Heart right ventricle (tissue), 16 donors: ENCODE results near the gene USP40. TPM values are rescaled to one million over a fixed set of nuclear protein-coding genes. Genes with fewer than 3 reads are reported as not detected.

Experiments
- ATAC-seq, 8 donors: fragments of 200-7000 bp; cut with Tn5 transposase; one replicate each; pipeline ENCODE4 v1.9.1; 2020; ENCODE audit warnings: mild to moderate bottlenecking in 8 of 8, moderate library complexity in 8 of 8, moderate number of reproducible peaks in 1 of 8
- DNase-seq, 2 donors: peaks; one replicate each; pipeline ENCODE4 v3.0.0-alpha.2; 2020
- H3K27ac ChIP-seq, 10 donors: fragments of 200-600 bp; sonication (generic) in 2 of 10; one replicate each; pipeline versions ENCODE4 v1.5.0 to v1.8.0; 2020 to 2022; ENCODE audit warnings: mild to moderate bottlenecking in 3 of 10
- H3K27me3 ChIP-seq, 7 donors: fragments of 200-600 bp; one replicate each; pipeline ENCODE4 v1.8.0; 2021 to 2022; ENCODE audit warnings: mild to moderate bottlenecking in 2 of 7
- H3K36me3 ChIP-seq, 9 donors: fragments of 200-600 bp; sonication (generic) in 1 of 9; one replicate each; pipeline versions ENCODE4 v1.5.0 to v1.8.0; 2020 to 2022; ENCODE audit warnings: mild to moderate bottlenecking in 2 of 9
- H3K4me1 ChIP-seq, 9 donors: fragments of 200-600 bp; sonication (generic) in 1 of 9; one replicate each; pipeline versions ENCODE4 v1.5.0 to v1.8.0; 2020 to 2022; ENCODE audit warnings: mild to moderate bottlenecking in 4 of 9
- H3K4me3 ChIP-seq, 10 donors: fragments of 200-600 bp; sonication (generic) in 2 of 10; one replicate each; pipeline versions ENCODE4 v1.5.0 to v1.8.0; 2020 to 2022; ENCODE audit warnings: mild to moderate bottlenecking in 7 of 10, moderate library complexity in 2 of 10
- H3K9me3 ChIP-seq, 11 donors: fragments of 200-600 bp in 10 of 11; sonication (generic) in 2 of 11; one replicate each; pipeline versions ENCODE4 v1.5.0 to v1.8.0; 2013 to 2022; ENCODE audit warnings: mild to moderate bottlenecking in 2 of 11, control low read depth in 1 of 11, moderate library complexity in 1 of 11
- CTCF ChIP-seq, 9 donors: fragments of 200-600 bp; sonication (generic) in 2 of 9; IDR thresholded peaks; one replicate each; pipeline versions ENCODE4 v1.5.0 to v1.8.0; 2021 to 2022; ENCODE audit warnings: antibody characterized with exemption in 9 of 9, mild to moderate bottlenecking in 5 of 9, moderate library complexity in 1 of 9
- WGBS, 2 donors: extraction: QIAGEN DNeasy Blood & Tissue Kit; methylation state at CpG; one replicate each; pipeline ENCODE4 v1.1.7; 2013; ENCODE audit warnings: inconsistent platforms in 1 of 2; 5-methylcytosine and 5-hydroxymethylcytosine counted together
- intact Hi-C, 10 donors: fragments of 100-400 bp; cut with DNase I; formaldehyde crosslinking; loops; one replicate each; pipeline versions ENCODE4 v1.11.1 to v1.14.2; 2022
- polyA plus RNA-seq, 2 donors: library from polyadenylated mRNA; stranded (reverse); fragments of 200-250 nt; gene quantifications; one replicate each; pipeline ENCODE4 v1.2.3, GENCODE V29; 2013
- total RNA-seq, 10 donors: library from RNA; stranded (reverse); fragmentation: NEBNext Ultra II Directional in 3 of 10; extraction: Animal tissue kit (Norgen Biotek cat#: 25700) in 3 of 10; gene quantifications; one replicate each; pipeline versions ENCODE4 v1.2.1 to v1.2.4, GENCODE V29; 2021 to 2023
- donor health status: Arrhythmogenic right ventricular cardiomyopathy.
- donor health status: ischemic (EF 13 %, LVEDD 7.1; RV severe dilation, severe dysfunction).
- donor health status: healthy with polysubstance abuse.
- donor health status: DM: no; HTN: yes; CAD: no.
- donor health status: DM: no; HTN: no; CAD: no.
- donor health status: ischemic (EF 25% LVEDD 6.9; RV normal size, moderate dysfunction).
- donor health status: ischemic (EF 25% LVEDD 5.7; RV mildly dilated, moderate dysfunction).
- donor health status: healthy.
- donor health status: DM: yes; HTN: yes; CAD: no.
- donor health status: Ischemic cardiomyopathy.
- donor health status: ischemic (EF 35%, LVEDD 5.7; RV mildly dilated, moderate dysfunction).
- donor health status: nonischemic (EF 11% LVEDD 7.7; RV severe dilation, severe dysfunction).
- donor health status: DM: yes; HTN: yes; CAD: no.
- donor health status: PGD.
- donor health status: ischemic (EF 29% LVEDD 5.4; RV normal size, mild dysfunction).
- donor health status: nonischemic (EF 23%, LVEDD 6.1; RV moderate dilation, normal function).

Gene USP40
- total and polyA plus RNA-seq, 12 donors = 9.1 to 32.8 (median 16.1) TPM

GRCh38 chr2:233474308-233475160, 92.0 kb downstream of the USP40 start:
- H3K4me3 ChIP-seq = no peak overlapping the region
- peak overlapping the region in 9 of 10 donors; percentile 10 to 82 (median 60) for H3K27ac ChIP-seq
- ATAC-seq = no peak
- 75 to 77% methylated on average over 22 of the region's 22 CpGs for WGBS, 2 donors
- H3K9me3 ChIP-seq = peaks cover 0 to 6% (median 0%) of the 10 kb centered on the region in 11 donors
- intact Hi-C loops = no loop called here
- no peaks in the 10 kb centered on the region for H3K27me3 ChIP-seq
- TF ChIP-seq CTCF (IDR thresholded peaks at IDR 0.05) = no peak
- H3K4me1 ChIP-seq = peaks cover 3 to 24% (median 11%) of the 10 kb centered on the region in 9 donors
- peaks cover 0 to 74% (median 25%) of the 10 kb centered on the region in 9 donors for H3K36me3 ChIP-seq
- DNase-seq = no peak

- Histone ChIP-seq H3K27me3 (no peaks in the 10 kb centered on the region), H3K36me3 (peaks cover 0 to 76% (median 26%) of the 10 kb centered on the region in 9 donors), H3K4me1 (peaks cover 10 to 30% (median 16%) of the 10 kb centered on the region in 9 donors), H3K4me3 (no peak overlapping the region), H3K27ac (peak overlapping the region in 8 of 10 donors; percentile 10 to 82 (median 60)), H3K9me3 (peaks cover 0 to 6% (median 0%) of the 10 kb centered on the region in 11 donors)
- no peak for TF ChIP-seq CTCF (IDR thresholded peaks at IDR 0.05)
- DNase-seq (no peak), ATAC-seq (no peak)
- intact Hi-C loops = no loop called here
- WGBS, 2 donors = 93 to 94% methylated on average over 10 of the region's 10 CpGs
Measured at GRCh38 chr2:233473878-233474277, 92.7 kb downstream of the USP40 start.

- no peak for TF ChIP-seq CTCF (IDR thresholded peaks at IDR 0.05)
- no peak for DNase-seq
- 94 to 96% methylated on average over 19 of the region's 19 CpGs for WGBS, 2 donors
Measured at GRCh38 chr2:233473386-233473791, 93.2 kb downstream of the USP40 start.

GRCh38 chr2:233471291-233472035, 95.1 kb downstream of the USP40 start:
- Histone ChIP-seq H3K4me1 (peaks cover 11 to 36% (median 18%) of the 10 kb centered on the region in 9 donors), H3K9me3 (peaks cover 0 to 6% (median 0%) of the 10 kb centered on the region in 11 donors), H3K4me3 (no peak overlapping the region), H3K27me3 (no peaks in the 10 kb centered on the region), H3K36me3 (peaks cover 0 to 76% (median 38%) of the 10 kb centered on the region in 9 donors), H3K27ac (peak overlapping the region in 5 of 10 donors; percentile 45 to 85 (median 83))
- no peak for TF ChIP-seq CTCF (IDR thresholded peaks at IDR 0.05)
- WGBS, 2 donors = 93 to 97% methylated on average over 12 of the region's 12 CpGs
- no peak for ATAC-seq
- DNase-seq = no peak
- intact Hi-C loops = loop anchor here in 1 of 10 donors (1.0 kb wide), 1 partner anchor 24 kb away; no protein-coding TSS in a partner anchor

More at GRCh38 chr2:233473386-233473791, 93.2 kb downstream of the USP40 start:
- peak overlapping the region in 2 of 10 donors; percentile 70 to 80 for H3K27ac ChIP-seq
- H3K27me3 ChIP-seq = no peaks in the 10 kb centered on the region
- no peak for ATAC-seq
- H3K36me3 ChIP-seq = peaks cover 0 to 76% (median 31%) of the 10 kb centered on the region in 9 donors
- H3K9me3 ChIP-seq = peaks cover 0 to 6% (median 0%) of the 10 kb centered on the region in 11 donors
- intact Hi-C loops = no loop called here
- H3K4me1 ChIP-seq = peaks cover 11 to 35% (median 18%) of the 10 kb centered on the region in 9 donors
- H3K4me3 ChIP-seq = no peak overlapping the region
